Nephron progenitor cell (in vitro differentiated cells): Measurements from ENCODE around the gene GDF10.

Experiments
- DNase-seq: peaks from one replicate; pipeline ENCODE4 v3.0.0; 2021
- H3K27ac Mint-ChIP-seq: 2 replicates; pipeline ENCODE4 v1.8.0; 2021; ENCODE audit warnings: mild to moderate bottlenecking, moderate library complexity, mixed read lengths
- H3K27me3 Mint-ChIP-seq: 2 replicates; pipeline ENCODE4 v1.8.0; 2021; ENCODE audit warnings: mild to moderate bottlenecking, low read depth, mixed read lengths; ENCODE audit not compliant: poor library complexity
- H3K36me3 Mint-ChIP-seq: 2 replicates; pipeline ENCODE4 v1.8.0; 2021; ENCODE audit warnings: low read depth, mixed read lengths
- H3K4me1 Mint-ChIP-seq: 2 replicates; pipeline ENCODE4 v1.8.0; 2021; ENCODE audit warnings: mixed read lengths
- H3K4me3 Mint-ChIP-seq: 2 replicates; pipeline ENCODE4 v1.8.0; 2021; ENCODE audit warnings: mild to moderate bottlenecking, moderate library complexity, mixed read lengths
- H3K9me3 Mint-ChIP-seq: 2 replicates; pipeline ENCODE4 v1.8.0; 2021; ENCODE audit warnings: mild to moderate bottlenecking, moderate library complexity, mixed read lengths
- TF ChIP-seq, protein P1 (sequence below): fragments of 200-600 bp; sonication (generic); IDR thresholded peaks from 2 replicates; pipeline ENCODE4 v1.5.0; 2021; ENCODE audit warnings: antibody characterized with exemption

GDF10 gene

DNA sequence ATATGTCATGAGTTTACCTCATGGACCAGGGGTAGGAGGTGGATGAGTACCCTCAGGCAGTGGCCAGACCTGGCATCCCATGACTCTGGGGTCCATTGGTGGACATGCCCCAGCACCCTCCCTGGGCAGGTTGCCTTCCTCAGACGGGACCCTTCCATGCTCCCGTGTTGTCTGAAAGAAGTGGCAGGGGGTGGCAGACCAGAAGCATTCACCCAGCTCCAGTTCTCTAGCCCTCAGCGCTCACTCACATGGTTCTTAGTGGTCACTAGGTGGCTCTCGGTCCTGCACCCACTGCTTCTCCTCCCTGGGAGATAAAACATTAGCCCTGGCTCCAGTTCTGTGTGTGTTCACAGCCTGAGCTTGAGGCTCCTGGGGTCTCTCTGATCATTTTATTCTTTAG is 54.2 kb downstream of the GDF10 start:
- Mint-ChIP-seq H3K9me3 (no peaks in the 10 kb centered on the region), H3K36me3 (no peaks in the 10 kb centered on the region), H3K4me3 (no peak overlapping the region), H3K27ac (no peak overlapping the region), H3K27me3 (peaks cover 5% of the 10 kb centered on the region), H3K4me1 (no peaks in the 10 kb centered on the region)
- TF ChIP-seq, protein P1, sequence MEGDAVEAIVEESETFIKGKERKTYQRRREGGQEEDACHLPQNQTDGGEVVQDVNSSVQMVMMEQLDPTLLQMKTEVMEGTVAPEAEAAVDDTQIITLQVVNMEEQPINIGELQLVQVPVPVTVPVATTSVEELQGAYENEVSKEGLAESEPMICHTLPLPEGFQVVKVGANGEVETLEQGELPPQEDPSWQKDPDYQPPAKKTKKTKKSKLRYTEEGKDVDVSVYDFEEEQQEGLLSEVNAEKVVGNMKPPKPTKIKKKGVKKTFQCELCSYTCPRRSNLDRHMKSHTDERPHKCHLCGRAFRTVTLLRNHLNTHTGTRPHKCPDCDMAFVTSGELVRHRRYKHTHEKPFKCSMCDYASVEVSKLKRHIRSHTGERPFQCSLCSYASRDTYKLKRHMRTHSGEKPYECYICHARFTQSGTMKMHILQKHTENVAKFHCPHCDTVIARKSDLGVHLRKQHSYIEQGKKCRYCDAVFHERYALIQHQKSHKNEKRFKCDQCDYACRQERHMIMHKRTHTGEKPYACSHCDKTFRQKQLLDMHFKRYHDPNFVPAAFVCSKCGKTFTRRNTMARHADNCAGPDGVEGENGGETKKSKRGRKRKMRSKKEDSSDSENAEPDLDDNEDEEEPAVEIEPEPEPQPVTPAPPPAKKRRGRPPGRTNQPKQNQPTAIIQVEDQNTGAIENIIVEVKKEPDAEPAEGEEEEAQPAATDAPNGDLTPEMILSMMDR, result no peak
- no peak for DNase-seq

DNA sequence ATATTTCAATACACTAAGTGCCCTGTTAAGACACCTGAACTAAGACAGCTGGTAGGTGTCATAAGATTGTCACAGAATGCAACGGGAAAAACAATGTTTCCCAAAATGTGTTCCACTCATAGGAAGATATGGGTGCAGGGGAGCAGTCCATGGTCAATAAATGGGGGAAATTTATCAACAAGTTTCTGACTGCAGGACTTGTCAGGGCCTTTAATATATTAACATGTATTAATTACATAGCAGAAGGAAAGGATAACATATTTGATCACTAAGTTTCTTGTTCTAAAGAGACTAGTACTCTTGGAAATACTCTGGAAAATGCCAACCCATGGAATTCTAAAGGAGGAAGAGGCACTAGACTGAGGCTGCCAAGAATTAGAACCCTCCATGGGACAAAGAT is 54.9 kb downstream of the GDF10 start:
- Mint-ChIP-seq H3K4me3 (no peak overlapping the region), H3K36me3 (no peaks in the 10 kb centered on the region), H3K27me3 (peaks cover 5% of the 10 kb centered on the region), H3K9me3 (no peaks in the 10 kb centered on the region), H3K4me1 (no peaks in the 10 kb centered on the region), H3K27ac (no peak overlapping the region)
- TF ChIP-seq, protein P1, result no peak
- no peak for DNase-seq

DNA sequence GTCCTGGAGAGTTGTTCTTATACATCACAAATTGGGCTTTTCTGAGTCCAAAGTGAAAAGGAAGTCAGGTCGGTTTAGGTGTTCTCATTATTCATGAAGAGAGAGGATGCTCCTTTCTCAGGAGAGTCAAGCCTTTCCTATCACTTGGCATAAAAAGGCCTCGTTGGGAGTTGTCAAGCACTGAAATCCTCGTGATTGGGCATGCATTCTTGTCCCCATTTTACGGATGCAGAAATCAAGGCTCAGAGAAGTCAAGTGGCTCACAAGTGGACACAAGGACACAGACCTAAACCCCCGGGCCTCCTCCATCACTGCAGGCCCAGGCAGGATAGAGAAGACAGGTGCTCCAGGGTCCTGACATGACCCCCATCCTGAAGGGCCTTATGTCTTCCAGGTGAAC is 56.7 kb downstream of the GDF10 start:
- no peaks in the 10 kb centered on the region for H3K9me3 Mint-ChIP-seq
- no peaks in the 10 kb centered on the region for H3K36me3 Mint-ChIP-seq
- H3K4me1 Mint-ChIP-seq, result peaks cover 5% of the 10 kb centered on the region
- TF ChIP-seq, protein P1, result no peak
- DNase-seq, result no peak
- no peak overlapping the region for H3K27ac Mint-ChIP-seq
- peaks cover 5% of the 10 kb centered on the region for H3K27me3 Mint-ChIP-seq
- no peak overlapping the region for H3K4me3 Mint-ChIP-seq

DNA sequence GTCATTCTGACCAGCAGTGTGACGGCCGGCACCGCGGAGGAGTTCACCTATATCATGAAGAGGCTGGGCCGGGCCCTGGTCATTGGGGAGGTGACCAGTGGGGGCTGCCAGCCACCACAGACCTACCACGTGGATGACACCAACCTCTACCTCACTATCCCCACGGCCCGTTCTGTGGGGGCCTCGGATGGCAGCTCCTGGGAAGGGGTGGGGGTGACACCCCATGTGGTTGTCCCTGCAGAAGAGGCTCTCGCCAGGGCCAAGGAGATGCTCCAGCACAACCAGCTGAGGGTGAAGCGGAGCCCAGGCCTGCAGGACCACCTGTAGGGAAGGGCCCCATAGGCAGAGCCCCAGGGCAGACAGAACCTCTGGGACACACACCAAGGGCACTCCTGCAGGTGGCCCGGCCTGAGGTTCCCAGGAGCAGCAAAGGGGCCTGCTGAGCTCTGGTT is 57.2 kb downstream of the GDF10 start:
- Mint-ChIP-seq H3K9me3 (no peaks in the 10 kb centered on the region), H3K4me1 (peaks cover 5% of the 10 kb centered on the region), H3K4me3 (no peak overlapping the region), H3K36me3 (no peaks in the 10 kb centered on the region), H3K27me3 (peaks cover 7% of the 10 kb centered on the region), H3K27ac (no peak overlapping the region)
- TF ChIP-seq, protein P1, result no peak
- DNase-seq, result no peak

DNA sequence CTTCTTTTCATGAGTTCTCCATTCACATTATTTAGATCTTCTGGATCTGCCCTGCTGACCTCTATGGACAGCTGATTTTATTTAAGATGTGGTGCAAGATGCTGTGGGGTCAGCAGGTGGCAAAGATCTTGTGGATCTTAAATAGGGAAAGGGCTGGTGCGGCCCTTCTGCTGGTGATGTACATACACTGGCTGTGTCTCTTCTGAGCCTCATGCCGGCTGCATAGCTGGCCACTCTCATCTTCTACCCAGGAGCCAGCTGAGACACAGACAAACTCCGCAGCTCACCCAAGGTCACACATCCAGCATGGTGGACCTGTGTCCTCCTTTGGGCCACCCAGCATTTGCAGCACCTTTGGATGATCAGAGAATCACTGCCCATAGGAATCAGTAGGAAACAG is 57.9 kb downstream of the GDF10 start:
- TF ChIP-seq, protein P1, result no peak
- DNase-seq, result no peak
- no peaks in the 10 kb centered on the region for H3K9me3 Mint-ChIP-seq
- peaks cover 7% of the 10 kb centered on the region for H3K27me3 Mint-ChIP-seq
- peaks cover 5% of the 10 kb centered on the region for H3K4me1 Mint-ChIP-seq
- no peak overlapping the region for H3K27ac Mint-ChIP-seq
- H3K36me3 Mint-ChIP-seq, result no peaks in the 10 kb centered on the region
- no peak overlapping the region for H3K4me3 Mint-ChIP-seq

DNA sequence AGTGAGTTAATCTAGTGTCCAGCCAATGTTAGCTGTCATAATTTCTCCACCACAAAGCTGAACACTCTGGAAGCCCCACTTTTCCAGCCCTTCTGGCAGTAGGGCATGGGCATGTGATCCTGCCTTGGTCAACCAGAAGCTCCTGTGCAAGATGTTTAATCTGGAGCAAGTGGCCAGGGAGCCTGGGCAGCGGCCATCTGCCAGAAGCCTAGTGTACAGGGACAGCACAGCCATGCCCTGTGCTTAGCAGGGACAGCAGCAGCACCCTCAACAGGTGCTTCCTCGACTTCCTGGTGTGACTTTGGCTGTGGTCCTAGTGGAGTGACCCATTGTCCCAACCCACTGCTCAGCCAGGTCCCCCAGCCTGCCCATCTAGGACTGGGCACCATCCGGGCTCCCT is 58.5 kb downstream of the GDF10 start:
- no peak overlapping the region for H3K27ac Mint-ChIP-seq
- TF ChIP-seq, protein P1, result no peak
- H3K4me1 Mint-ChIP-seq, result peaks cover 5% of the 10 kb centered on the region
- H3K9me3 Mint-ChIP-seq, result no peaks in the 10 kb centered on the region
- peaks cover 7% of the 10 kb centered on the region for H3K27me3 Mint-ChIP-seq
- H3K36me3 Mint-ChIP-seq, result no peaks in the 10 kb centered on the region
- DNase-seq, result no peak
- H3K4me3 Mint-ChIP-seq, result no peak overlapping the region
